OCI-LY7 (cell line): ENCODE data around the gene NRBF2. TPM values are rescaled to one million over a fixed set of nuclear protein-coding genes. Genes with fewer than 3 reads are reported as not detected.

Experiments
- BruUV-seq: library from RNA; stranded (reverse); fragments of 400-500 nt; replicated peaks from 2 replicates; lab custom pipeline; 2021; lab: Mats Ljungman, UMichigan
- CTCF ChIA-PET: fragments of 300-600 bp; sonication (Branson Sonifier 250); formaldehyde crosslinking; loops from one replicate; lab custom pipeline; 2022; ENCODE audit warnings: antibody characterized with exemption; ENCODE audit not compliant: unreplicated experiment; lab: Charles Lee
- POLR2A ChIA-PET: fragments of 300-600 bp; sonication (Branson Sonifier 250); formaldehyde crosslinking; loops from one replicate; lab custom pipeline; 2022; ENCODE audit warnings: antibody characterized with exemption; lab: Charles Lee
- DNase-seq: peaks from one replicate; pipeline ENCODE4 v3.0.0-alpha.2; 2015; ENCODE audit warnings: low spot score
- H2AFZ ChIP-seq: fragments of 200-600 bp; sonication (generic), shearing (Covaris generic); 2 replicates; pipeline ENCODE4 v1.6.1; 2014; ENCODE audit warnings: mild to moderate bottlenecking, antibody characterized with exemption, low read length, moderate library complexity
- H3K27ac ChIP-seq: fragments of 200-600 bp; sonication (generic); 2 replicates; pipeline ENCODE4 v1.5.1; 2014; ENCODE audit warnings: mixed run types, low read depth, mild to moderate bottlenecking, moderate library complexity, low read length, inconsistent platforms; ENCODE audit not compliant: poor library complexity, severe bottlenecking
- H3K36me3 ChIP-seq: fragments of 200-600 bp; sonication (generic); 2 replicates; pipeline ENCODE4 v1.6.1; 2014; ENCODE audit warnings: mild to moderate bottlenecking, antibody characterized with exemption, low read length, moderate library complexity, mixed read lengths; ENCODE audit not compliant: insufficient read depth
- H3K4me1 ChIP-seq: fragments of 200-600 bp; sonication (generic); 2 replicates; pipeline ENCODE4 v1.5.1; 2014; ENCODE audit warnings: mild to moderate bottlenecking, low read length; ENCODE audit not compliant: insufficient read depth, poor library complexity, severe bottlenecking
- H3K4me2 ChIP-seq: fragments of 200-600 bp; sonication (generic); 2 replicates; pipeline ENCODE4 v1.6.1; 2014; ENCODE audit warnings: mild to moderate bottlenecking, low read length
- H3K4me3 ChIP-seq: fragments of 200-600 bp; sonication (generic); 2 replicates; pipeline ENCODE4 v1.5.1; 2014; ENCODE audit warnings: mild to moderate bottlenecking, low read depth, low read length; ENCODE audit not compliant: poor library complexity, severe bottlenecking
- H3K79me2 ChIP-seq: fragments of 200-600 bp; sonication (generic); 2 replicates; pipeline ENCODE4 v1.6.1; 2016; ENCODE audit warnings: low read depth, mild to moderate bottlenecking, low read length, moderate library complexity, mixed read lengths; ENCODE audit not compliant: insufficient read depth
- H3K9me2 ChIP-seq: fragments of 200-600 bp; sonication (generic); 2 replicates; pipeline ENCODE4 v1.6.1; 2016; ENCODE audit warnings: mild to moderate bottlenecking, low read length, mixed read lengths; ENCODE audit not compliant: insufficient read depth
- H3K9me3 ChIP-seq: fragments of 200-600 bp; sonication (generic); 2 replicates; pipeline ENCODE4 v1.6.1; 2014; ENCODE audit warnings: mild to moderate bottlenecking, mixed run types, low read length, mixed read lengths
- H4K20me1 ChIP-seq: fragments of 200-600 bp; sonication (generic); 2 replicates; pipeline ENCODE4 v1.6.1; 2014; ENCODE audit warnings: mild to moderate bottlenecking, antibody characterized with exemption, low read length, moderate library complexity, mixed read lengths; ENCODE audit not compliant: insufficient read depth
- EZH2phosphoT487 ChIP-seq: fragments of 200-600 bp; sonication (generic); IDR thresholded peaks from 2 replicates; pipeline ENCODE4 v1.6.1; 2018; ENCODE audit warnings: low read depth, borderline replicate concordance, mild to moderate bottlenecking, mixed run types, antibody characterized with exemption, low read length, moderate library complexity, mixed read lengths
- intact Hi-C: fragments of 100-400 bp; cut with micrococcal nuclease; formaldehyde crosslinking; loops from one replicate; pipeline ENCODE4 v1.10.0; 2022; ENCODE audit not compliant: unreplicated experiment
- total RNA-seq, 2 experiments: library from RNA; depleted of rRNA in 1 of 2; stranded (reverse); fragments of >200 nt in 1 of 2; shearing (Covaris generic) in 1 of 2; gene quantifications; 2 replicates each; pipeline ENCODE4 v1.2.3, GENCODE V29; 2014 to 2022
- TF ChIP-seq, protein P1 (sequence below): fragments of 200-600 bp; sonication (generic); conservative IDR thresholded peaks from 2 replicates; pipeline ENCODE4 v1.5.1; 2014; ENCODE audit warnings: mild to moderate bottlenecking, antibody characterized with exemption, low read length, moderate library complexity, mixed read lengths

NRBF2 gene
- total RNA-seq, 2 experiments from 2014 or later: 14.2 to 20.7 TPM

DNA sequence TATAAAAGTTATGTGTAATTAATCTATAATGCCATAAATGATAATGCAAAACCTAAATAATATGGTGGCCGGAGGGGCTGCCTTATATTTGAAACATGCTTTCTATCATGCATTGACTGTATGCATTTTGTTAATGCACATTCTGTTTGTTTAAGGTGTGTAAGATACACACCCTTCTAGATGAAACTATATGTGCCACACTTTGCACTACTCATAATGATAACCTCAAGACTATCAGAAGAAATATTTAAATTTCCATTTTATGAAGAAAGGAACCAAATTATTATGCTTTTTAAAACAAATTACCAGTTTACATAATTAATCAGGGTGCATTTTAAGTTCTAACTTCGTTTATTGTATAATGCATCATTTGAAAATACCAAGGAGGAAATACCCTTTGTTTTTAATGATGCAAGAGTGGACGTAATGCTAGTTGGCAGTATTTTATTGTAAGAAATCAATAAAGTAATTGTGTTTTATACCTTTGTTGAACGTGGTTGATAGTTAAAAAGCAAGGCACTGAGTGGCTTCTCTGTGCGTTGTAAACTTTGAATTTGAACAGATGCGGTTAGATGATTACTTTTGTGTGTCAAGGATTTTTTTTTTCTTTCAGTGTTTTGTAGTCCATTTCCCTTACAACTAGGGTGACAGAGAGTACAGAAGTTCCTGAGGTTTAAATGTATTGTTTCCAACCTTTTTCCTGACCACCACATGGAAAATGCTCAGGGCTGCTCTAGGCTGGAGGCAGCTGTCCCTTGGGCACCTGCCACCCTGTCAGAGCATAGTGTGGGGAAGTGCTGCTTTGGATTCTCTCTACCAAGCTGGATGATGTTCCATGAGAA lies 21.6 kb downstream of the NRBF2 start:
- no peak overlapping the region for H3K27ac ChIP-seq
- H3K4me3 ChIP-seq: no peak overlapping the region
- intact Hi-C loops: loop anchor here (5.0 to 10.0 kb wide), 4 partner anchors 147 to 720 kb away; partner anchors contain the start of gene EGR2
- no peak for DNase-seq
- no peak overlapping the region for H2AFZ ChIP-seq
- POLR2A ChIA-PET: interaction anchor here (0.6 to 1.9 kb wide), 2 partner anchors 9 to 62 kb away, joined by 3 to 9 read pairs; no protein-coding TSS in a partner anchor
- 0 out of 2 replicates have a peak, but pooled peaks cover 12% of the 10 kb centered on the region for H4K20me1 ChIP-seq
- TSS peak; percentile 51 for BruUV-seq
- H3K4me2 ChIP-seq: no peak overlapping the region
- H3K4me1 ChIP-seq: no peaks in the 10 kb centered on the region
- H3K9me3 ChIP-seq: no peaks in the 10 kb centered on the region
- CTCF ChIA-PET: no interaction called here
- peaks cover 49% of the 10 kb centered on the region for H3K36me3 ChIP-seq
- TF ChIP-seq, protein P1, sequence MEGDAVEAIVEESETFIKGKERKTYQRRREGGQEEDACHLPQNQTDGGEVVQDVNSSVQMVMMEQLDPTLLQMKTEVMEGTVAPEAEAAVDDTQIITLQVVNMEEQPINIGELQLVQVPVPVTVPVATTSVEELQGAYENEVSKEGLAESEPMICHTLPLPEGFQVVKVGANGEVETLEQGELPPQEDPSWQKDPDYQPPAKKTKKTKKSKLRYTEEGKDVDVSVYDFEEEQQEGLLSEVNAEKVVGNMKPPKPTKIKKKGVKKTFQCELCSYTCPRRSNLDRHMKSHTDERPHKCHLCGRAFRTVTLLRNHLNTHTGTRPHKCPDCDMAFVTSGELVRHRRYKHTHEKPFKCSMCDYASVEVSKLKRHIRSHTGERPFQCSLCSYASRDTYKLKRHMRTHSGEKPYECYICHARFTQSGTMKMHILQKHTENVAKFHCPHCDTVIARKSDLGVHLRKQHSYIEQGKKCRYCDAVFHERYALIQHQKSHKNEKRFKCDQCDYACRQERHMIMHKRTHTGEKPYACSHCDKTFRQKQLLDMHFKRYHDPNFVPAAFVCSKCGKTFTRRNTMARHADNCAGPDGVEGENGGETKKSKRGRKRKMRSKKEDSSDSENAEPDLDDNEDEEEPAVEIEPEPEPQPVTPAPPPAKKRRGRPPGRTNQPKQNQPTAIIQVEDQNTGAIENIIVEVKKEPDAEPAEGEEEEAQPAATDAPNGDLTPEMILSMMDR: no peak
- no peak for TF ChIP-seq EZH2phosphoT487
- H3K79me2 ChIP-seq: no peaks in the 10 kb centered on the region
- no peaks in the 10 kb centered on the region for H3K9me2 ChIP-seq

DNA sequence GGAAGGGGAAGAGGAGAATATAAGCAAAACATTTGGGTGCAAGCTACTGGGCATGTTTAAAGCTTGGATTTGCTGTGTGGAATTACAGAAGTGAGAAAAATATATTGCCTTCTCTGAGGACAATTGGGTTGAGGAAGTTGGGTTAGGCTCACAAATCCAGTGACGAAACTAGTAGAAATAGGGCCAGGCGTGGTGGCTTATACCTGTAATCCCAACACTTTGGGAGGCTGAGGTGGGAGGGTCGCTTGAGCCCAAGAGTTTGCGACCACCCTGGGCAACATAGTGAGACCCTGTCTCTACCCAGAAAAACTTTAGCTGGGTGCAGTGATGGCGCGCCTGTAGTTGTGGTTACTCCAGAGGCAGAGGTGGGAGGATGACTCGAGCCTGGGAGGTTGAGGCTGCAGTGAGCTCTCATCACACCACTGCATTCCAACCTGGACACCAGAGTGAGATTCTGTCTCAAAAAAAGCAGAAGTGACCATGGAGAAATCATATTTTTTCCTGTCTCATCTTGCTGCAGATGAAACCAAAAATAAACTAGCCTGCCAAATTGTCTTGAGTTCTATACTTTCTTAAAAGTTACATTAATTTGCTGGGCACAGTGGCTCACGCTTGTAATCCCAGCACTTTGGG lies 22.4 kb downstream of the NRBF2 start:
- DNase-seq: no peak
- Histone ChIP-seq H3K79me2 (no peaks in the 10 kb centered on the region), H3K9me2 (no peaks in the 10 kb centered on the region), H3K27ac (no peak overlapping the region), H2AFZ (no peak overlapping the region), H3K4me3 (no peak overlapping the region), H3K9me3 (no peaks in the 10 kb centered on the region), H3K4me1 (no peaks in the 10 kb centered on the region), H4K20me1 (0 out of 2 replicates have a peak, but pooled peaks cover 12% of the 10 kb centered on the region), H3K36me3 (peaks cover 49% of the 10 kb centered on the region), H3K4me2 (no peak overlapping the region)
- ChIA-PET POLR2A (interaction anchor here (1.2 to 1.9 kb wide), 3 partner anchors 10 to 21 kb away, joined by 3 to 9 read pairs (median 6); no protein-coding TSS in a partner anchor), CTCF (no interaction called here)
- intact Hi-C loops: loop anchor here (5.0 to 10.0 kb wide), 4 partner anchors 148 to 721 kb away; partner anchors contain the start of gene EGR2
- no TSS peak for BruUV-seq
- TF ChIP-seq, protein P1: no peak
- no peak for TF ChIP-seq EZH2phosphoT487
